OCI-LY7 (cell line): ENCODE results near the gene ALG14. TPM values are rescaled to one million over a fixed set of nuclear protein-coding genes. Genes with fewer than 3 reads are reported as not detected.

ENCODE experiments used
- BruUV-seq: library from RNA; stranded (reverse); fragments of 400-500 nt; replicated peaks from 2 replicates; lab custom pipeline; 2021; lab: Mats Ljungman, UMichigan
- CTCF ChIA-PET: fragments of 300-600 bp; sonication (Branson Sonifier 250); formaldehyde crosslinking; loops from one replicate; lab custom pipeline; 2022; ENCODE audit warnings: antibody characterized with exemption; ENCODE audit not compliant: unreplicated experiment; lab: Charles Lee
- POLR2A ChIA-PET: fragments of 300-600 bp; sonication (Branson Sonifier 250); formaldehyde crosslinking; loops from one replicate; lab custom pipeline; 2022; ENCODE audit warnings: antibody characterized with exemption; lab: Charles Lee
- DNase-seq: peaks from one replicate; pipeline ENCODE4 v3.0.0-alpha.2; 2015; ENCODE audit warnings: low spot score
- H2AFZ ChIP-seq: fragments of 200-600 bp; sonication (generic), shearing (Covaris generic); 2 replicates; pipeline ENCODE4 v1.6.1; 2014; ENCODE audit warnings: mild to moderate bottlenecking, antibody characterized with exemption, low read length, moderate library complexity
- H3K27ac ChIP-seq: fragments of 200-600 bp; sonication (generic); 2 replicates; pipeline ENCODE4 v1.5.1; 2014; ENCODE audit warnings: mixed run types, low read depth, mild to moderate bottlenecking, moderate library complexity, low read length, inconsistent platforms; ENCODE audit not compliant: poor library complexity, severe bottlenecking
- H3K36me3 ChIP-seq: fragments of 200-600 bp; sonication (generic); 2 replicates; pipeline ENCODE4 v1.6.1; 2014; ENCODE audit warnings: mild to moderate bottlenecking, antibody characterized with exemption, low read length, moderate library complexity, mixed read lengths; ENCODE audit not compliant: insufficient read depth
- H3K4me1 ChIP-seq: fragments of 200-600 bp; sonication (generic); 2 replicates; pipeline ENCODE4 v1.5.1; 2014; ENCODE audit warnings: mild to moderate bottlenecking, low read length; ENCODE audit not compliant: insufficient read depth, poor library complexity, severe bottlenecking
- H3K4me2 ChIP-seq: fragments of 200-600 bp; sonication (generic); 2 replicates; pipeline ENCODE4 v1.6.1; 2014; ENCODE audit warnings: mild to moderate bottlenecking, low read length
- H3K4me3 ChIP-seq: fragments of 200-600 bp; sonication (generic); 2 replicates; pipeline ENCODE4 v1.5.1; 2014; ENCODE audit warnings: mild to moderate bottlenecking, low read depth, low read length; ENCODE audit not compliant: poor library complexity, severe bottlenecking
- H3K79me2 ChIP-seq: fragments of 200-600 bp; sonication (generic); 2 replicates; pipeline ENCODE4 v1.6.1; 2016; ENCODE audit warnings: low read depth, mild to moderate bottlenecking, low read length, moderate library complexity, mixed read lengths; ENCODE audit not compliant: insufficient read depth
- H3K9me2 ChIP-seq: fragments of 200-600 bp; sonication (generic); 2 replicates; pipeline ENCODE4 v1.6.1; 2016; ENCODE audit warnings: mild to moderate bottlenecking, low read length, mixed read lengths; ENCODE audit not compliant: insufficient read depth
- H3K9me3 ChIP-seq: fragments of 200-600 bp; sonication (generic); 2 replicates; pipeline ENCODE4 v1.6.1; 2014; ENCODE audit warnings: mild to moderate bottlenecking, mixed run types, low read length, mixed read lengths
- H4K20me1 ChIP-seq: fragments of 200-600 bp; sonication (generic); 2 replicates; pipeline ENCODE4 v1.6.1; 2014; ENCODE audit warnings: mild to moderate bottlenecking, antibody characterized with exemption, low read length, moderate library complexity, mixed read lengths; ENCODE audit not compliant: insufficient read depth
- CTCF ChIP-seq: fragments of 200-600 bp; sonication (generic); conservative IDR thresholded peaks from 2 replicates; pipeline ENCODE4 v1.5.1; 2014; ENCODE audit warnings: mild to moderate bottlenecking, antibody characterized with exemption, low read length, moderate library complexity, mixed read lengths
- EZH2phosphoT487 ChIP-seq: fragments of 200-600 bp; sonication (generic); IDR thresholded peaks from 2 replicates; pipeline ENCODE4 v1.6.1; 2018; ENCODE audit warnings: low read depth, borderline replicate concordance, mild to moderate bottlenecking, mixed run types, antibody characterized with exemption, low read length, moderate library complexity, mixed read lengths
- intact Hi-C: fragments of 100-400 bp; cut with micrococcal nuclease; formaldehyde crosslinking; loops from one replicate; pipeline ENCODE4 v1.10.0; 2022; ENCODE audit not compliant: unreplicated experiment
- total RNA-seq, 2 experiments: library from RNA; depleted of rRNA in 1 of 2; stranded (reverse); fragments of >200 nt in 1 of 2; shearing (Covaris generic) in 1 of 2; gene quantifications; 2 replicates each; pipeline ENCODE4 v1.2.3, GENCODE V29; 2014 to 2022

Gene ALG14
- total RNA-seq, 2 experiments from 2014 or later, result 1.6 to 8.3 TPM

- Histone ChIP-seq H3K79me2 (no peaks in the 10 kb centered on the region), H2AFZ (no peak overlapping the region), H3K36me3 (no peaks in the 10 kb centered on the region), H3K4me3 (no peak overlapping the region), H3K27ac (no peak overlapping the region), H4K20me1 (no peaks in the 10 kb centered on the region), H3K4me2 (no peak overlapping the region), H3K9me3 (no peaks in the 10 kb centered on the region), H3K4me1 (no peaks in the 10 kb centered on the region), H3K9me2 (no peaks in the 10 kb centered on the region)
- no peak for DNase-seq
- intact Hi-C loops, result no loop called here
- POLR2A ChIA-PET, result no interaction called here
- CTCF ChIA-PET, result no interaction called here
- BruUV-seq, result no TSS peak
- TF ChIP-seq EZH2phosphoT487, result no peak
- no peak for TF ChIP-seq CTCF
Observed at GRCh38 chr1:95029532-95029931, 43.2 kb downstream of the ALG14 start.

- no TSS peak for BruUV-seq
Observed at GRCh38 chr1:95028954-95029353, 43.8 kb downstream of the ALG14 start.

More at GRCh38 chr1:95028954-95029353, 43.8 kb downstream of the ALG14 start:
- DNase-seq, result no peak
- Histone ChIP-seq H3K4me1 (no peaks in the 10 kb centered on the region), H2AFZ (no peak overlapping the region), H3K36me3 (no peaks in the 10 kb centered on the region), H3K27ac (no peak overlapping the region), H4K20me1 (no peaks in the 10 kb centered on the region), H3K79me2 (no peaks in the 10 kb centered on the region), H3K9me3 (no peaks in the 10 kb centered on the region), H3K9me2 (no peaks in the 10 kb centered on the region), H3K4me2 (no peak overlapping the region), H3K4me3 (no peak overlapping the region)
- intact Hi-C loops, result no loop called here
- POLR2A ChIA-PET, result interaction anchor here (0.5 kb wide), 1 partner anchor 49 kb away, joined by 3 read pairs; no protein-coding TSS in a partner anchor
- TF ChIP-seq EZH2phosphoT487, result no peak
- TF ChIP-seq CTCF, result no peak
- CTCF ChIA-PET, result no interaction called here
